ENCODE measurements around the gene CBX2. TPM values are rescaled to one million over a fixed set of nuclear protein-coding genes. Genes with fewer than 3 reads are reported as not detected.
A peak's percentile ranks its signal among the peaks of the same experiment; 100 is the strongest.

Gene CBX2
- total and polyA plus RNA-seq, 2 of the 4 experiments (the other 2 are of a cell fraction), result 2.0 to 3.2 TPM

DNA sequence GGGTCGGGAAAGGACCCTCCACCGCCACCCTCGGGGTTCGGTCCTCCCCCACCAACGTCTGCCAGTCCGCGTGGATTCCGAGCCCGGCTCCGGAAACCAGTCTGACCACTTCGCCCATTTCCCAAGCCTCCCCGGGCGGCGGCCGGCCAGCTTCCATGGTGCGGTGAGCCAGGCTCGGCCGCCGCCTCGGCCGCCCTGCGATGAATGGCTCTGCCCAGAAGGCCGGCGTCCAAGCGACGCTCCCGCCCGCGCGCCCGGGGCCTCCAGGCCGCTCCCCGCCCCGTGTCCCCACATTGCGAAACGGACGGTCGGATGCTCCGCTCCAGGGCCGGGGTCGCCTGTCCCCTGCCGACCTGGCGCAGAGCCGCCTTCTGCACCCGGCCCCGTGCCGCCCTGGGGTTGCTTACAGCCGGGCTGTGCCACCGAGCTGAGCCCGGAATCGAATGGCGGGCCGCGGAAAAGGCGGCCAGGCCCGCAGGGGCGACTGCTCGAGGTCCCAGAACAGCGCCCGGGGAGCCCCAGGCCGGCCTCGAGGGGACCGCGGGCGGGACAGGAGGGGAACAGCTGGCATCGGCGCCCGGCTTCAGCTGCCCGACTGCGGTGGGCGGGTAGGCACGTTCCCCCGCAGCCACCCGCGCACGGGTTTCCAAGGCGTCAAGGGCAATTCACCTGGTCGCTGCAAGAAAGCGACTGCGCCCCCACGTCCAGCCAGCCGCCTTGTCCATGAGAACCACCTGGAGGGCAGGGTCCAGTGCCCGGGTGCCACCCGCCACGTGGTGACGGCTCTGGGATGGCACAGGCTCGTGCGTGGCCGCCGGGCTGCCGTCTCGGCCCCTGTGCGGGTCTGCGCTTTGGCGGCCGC lies 37.3 kb downstream of the CBX2 start:
- Histone ChIP-seq H3K4me2 (ENCODE audit: low read depth, low read length) (peak overlapping the region; percentile 32; the same call in 1 of the 2 replicates), H4K20me1 (ENCODE audit: insufficient read depth, low read length) (no peaks in the 10 kb centered on the region; the same call in none of the 2 replicates), H3K27ac (ENCODE audit: insufficient read depth, low read length) (no peak overlapping the region), H3K4me1 (ENCODE audit: control insufficient read depth, insufficient read depth, low read length) (peaks cover 12% of the 10 kb centered on the region), H3K9me1 (ENCODE audit: insufficient read depth, low read length) (no peaks in the 10 kb centered on the region), H3K4ac (ENCODE audit: low read depth, low read length) (no peak overlapping the region), H2BK5ac (ENCODE audit: low read depth, low read length, poor library complexity, severe bottlenecking) (no peak overlapping the region), H3K36me3 (ENCODE audit: control insufficient read depth, insufficient read depth, low read length) (no peaks in the 10 kb centered on the region), H3K9ac (ENCODE audit: low read depth, low read length) (no peak overlapping the region), H2AK5ac (ENCODE audit: low read depth, low read length) (no peak overlapping the region), H3K18ac (ENCODE audit: low read depth, low read length) (no peak overlapping the region), H3K27me3 (ENCODE audit: control insufficient read depth, insufficient read depth, low read length) (peaks cover 89% of the 10 kb centered on the region), H3K79me1 (ENCODE audit: low read depth in 1 of 2, low read length in 2 of 2) (no peaks in the 10 kb centered on the region), H2BK15ac (ENCODE audit: low read depth, low read length) (no peak overlapping the region), H2AK9ac (replicated peaks; ENCODE audit: low read depth, low read length, poor library complexity) (peak overlapping the region; percentile 60), H4K8ac (ENCODE audit: low read depth in 2 of 2, low read length in 2 of 2) (no peak overlapping the region), H4K91ac (ENCODE audit: insufficient read depth, low read depth, low read length) (no peak overlapping the region), H3K4me3 (ENCODE audit: insufficient read depth, low read depth, low read length) (no peak overlapping the region), H4K5ac (ENCODE audit: low read depth, low read length) (no peak overlapping the region), H2AFZ (replicated peaks; ENCODE audit: low read length, poor library complexity) (peak overlapping the region; percentile 68), H3K56ac (ENCODE audit: extremely low read depth, insufficient read depth, low read length) (no peak overlapping the region), H3K14ac (replicated peaks; ENCODE audit: low read depth, low read length) (no peak overlapping the region), H3K9me3 (ENCODE audit: control insufficient read depth, insufficient read depth, low read length) (no peaks in the 10 kb centered on the region), H3K23ac (ENCODE audit: low read depth, low read length) (no peak overlapping the region), H2BK20ac (ENCODE audit: low read depth, low read length) (no peak overlapping the region), H2BK120ac (ENCODE audit: low read depth, low read length) (no peak overlapping the region)
- BruUV-seq (replicated peaks), result no TSS peak
- ATAC-seq (ENCODE audit: low read depth), result peak; percentile 16; the same call in 1 of the 2 replicates
- TF ChIP-seq, protein P1, sequence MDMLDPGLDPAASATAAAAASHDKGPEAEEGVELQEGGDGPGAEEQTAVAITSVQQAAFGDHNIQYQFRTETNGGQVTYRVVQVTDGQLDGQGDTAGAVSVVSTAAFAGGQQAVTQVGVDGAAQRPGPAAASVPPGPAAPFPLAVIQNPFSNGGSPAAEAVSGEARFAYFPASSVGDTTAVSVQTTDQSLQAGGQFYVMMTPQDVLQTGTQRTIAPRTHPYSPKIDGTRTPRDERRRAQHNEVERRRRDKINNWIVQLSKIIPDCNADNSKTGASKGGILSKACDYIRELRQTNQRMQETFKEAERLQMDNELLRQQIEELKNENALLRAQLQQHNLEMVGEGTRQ (IDR thresholded peaks at IDR 0.05; ENCODE audit: low read depth, low read length), result no peak
- TF ChIP-seq CEBPB (IDR thresholded peaks at IDR 0.05; ENCODE audit: low read depth, low read length) (peak; percentile 45; the same call in 1 of the 2 replicates), CHD1 (IDR thresholded peaks at IDR 0.05; ENCODE audit: low read depth, low read length) (no peak)
- CTCF ChIA-PET, result interaction anchor here (0.6 kb wide), 1 partner anchor 20 kb away, joined by 3 read pairs; no protein-coding TSS in a partner anchor
- POLR2A ChIA-PET (ENCODE audit: unreplicated experiment), result no interaction called here
- in situ Hi-C loops (cut with MboI; ENCODE audit: low sequenced_read_pairs), result no loop called here
- dilution Hi-C loops (cut with HindIII; ENCODE audit: low sequenced_read_pairs, unreplicated experiment), result no loop called here
- WGBS, 2 experiments (ENCODE audit: extremely low coverage in 2 of 2, insufficient read length in 1 of 2), result 20% methylated on average over 41 of the region's 96 CpGs; no CpG with 5 or more reads in 1 of the 2 experiments
- DNase-seq, result no peak
- intact Hi-C loops (cut with micrococcal nuclease), result no loop called here
